CD14-positive monocyte (primary cell): Measurements from ENCODE around the gene TBX19. TPM values are rescaled to one million over a fixed set of nuclear protein-coding genes. Genes with fewer than 3 reads are reported as not detected.

ENCODE experiments used
- DNase-seq, 3 donors: peaks; one replicate each; pipeline ENCODE4 v3.0.0-alpha.2; 2011 to 2022
- H2AFZ ChIP-seq: 2 replicates; pipeline ENCODE4 v1.6.0; 2012; ENCODE audit warnings: mild to moderate bottlenecking, low read depth, low read length, inconsistent platforms; ENCODE audit not compliant: insufficient read depth, poor library complexity, severe bottlenecking
- H3K27ac ChIP-seq, 2 donors: 1 replicate in 1 of 2; 2 replicates in 1 of 2; pipeline ENCODE4 v1.5.1; 2012 to 2013; ENCODE audit warnings: low read length in 2 of 2, control low read depth in 1 of 2, inconsistent platforms in 1 of 2, low read depth in 1 of 2, mild to moderate bottlenecking in 1 of 2
- H3K27me3 ChIP-seq, 2 donors: one replicate each; pipeline versions ENCODE4 v1.6.0 to v1.6.1; 2011 to 2013; ENCODE audit warnings: low read length in 2 of 2; ENCODE audit not compliant: control insufficient read depth in 2 of 2, insufficient read depth in 2 of 2
- H3K36me3 ChIP-seq, 2 donors: replicated peaks in 1 of 2; 1 replicate in 1 of 2; 2 replicates in 1 of 2; pipeline versions ENCODE4 v1.5.1 to v1.6.1; 2012 to 2013; ENCODE audit warnings: low read length in 2 of 2, control low read depth in 1 of 2, inconsistent platforms in 1 of 2, mild to moderate bottlenecking in 1 of 2; ENCODE audit not compliant: insufficient read depth in 2 of 2, control insufficient read depth in 1 of 2
- H3K4me1 ChIP-seq, 2 donors: 1 replicate in 1 of 2; 2 replicates in 1 of 2; pipeline versions ENCODE4 v1.5.1 to v1.6.1; 2012 to 2013; ENCODE audit warnings: low read length in 2 of 2, control low read depth in 1 of 2, inconsistent platforms in 1 of 2, mild to moderate bottlenecking in 1 of 2, moderate library complexity in 1 of 2; ENCODE audit not compliant: insufficient read depth in 2 of 2, control insufficient read depth in 1 of 2
- H3K4me2 ChIP-seq: replicated peaks from 2 replicates; pipeline ENCODE3; 2012; ENCODE audit warnings: low read length, moderate library complexity, mild to moderate bottlenecking; ENCODE audit not compliant: poor library complexity, severe bottlenecking; ENCODE audit errors: extremely low read depth
- H3K4me3 ChIP-seq, 3 experiments: fragments of 200-600 bp in 1 of 3; sonication (generic) in 1 of 3; replicated peaks in 1 of 3; 1 replicate in 2 of 3; 2 replicates in 1 of 3; pipeline ENCODE4 v1.5.1; 2011 to 2013; ENCODE audit warnings: low read length in 3 of 3, mild to moderate bottlenecking in 3 of 3, control low read depth in 2 of 3, low read depth in 2 of 3, inconsistent platforms in 1 of 3, moderate library complexity in 1 of 3
- H3K79me2 ChIP-seq: 2 replicates; pipeline ENCODE4 v1.6.0; 2012; ENCODE audit warnings: mild to moderate bottlenecking, control low read depth, inconsistent platforms, low read length, moderate library complexity; ENCODE audit not compliant: insufficient read depth
- H3K9ac ChIP-seq: 2 replicates; pipeline ENCODE4 v1.6.0; 2017; ENCODE audit warnings: low read length, mild to moderate bottlenecking; ENCODE audit not compliant: insufficient read depth, poor library complexity, severe bottlenecking
- H3K9me3 ChIP-seq, 2 donors: replicated peaks in 1 of 2; 1 replicate in 1 of 2; 2 replicates in 1 of 2; pipeline versions ENCODE4 v1.5.1 to v1.6.1; 2012 to 2013; ENCODE audit warnings: low read length in 2 of 2, control low read depth in 1 of 2; ENCODE audit not compliant: control insufficient read depth in 1 of 2, insufficient read depth in 1 of 2
- H4K20me1 ChIP-seq: 2 replicates; pipeline ENCODE4 v1.6.0; 2012; ENCODE audit warnings: mild to moderate bottlenecking, low read length, control low read depth, moderate library complexity; ENCODE audit not compliant: insufficient read depth
- H3K27ac Mint-ChIP-seq, 7 donors: one replicate each; pipeline ENCODE4 v1.8.0; 2020; ENCODE audit warnings: mild to moderate bottlenecking in 7 of 7, mixed read lengths in 7 of 7, moderate library complexity in 6 of 7, inconsistent platforms in 2 of 7
- H3K27me3 Mint-ChIP-seq, 3 donors: one replicate each; pipeline ENCODE4 v1.8.0; 2021 to 2022; ENCODE audit warnings: low read depth in 3 of 3, mild to moderate bottlenecking in 3 of 3, mixed read lengths in 3 of 3, moderate library complexity in 3 of 3, inconsistent platforms in 1 of 3
- H3K36me3 Mint-ChIP-seq, 2 donors: one replicate each; pipeline ENCODE4 v1.8.0; 2020; ENCODE audit warnings: mixed read lengths in 2 of 2, inconsistent platforms in 1 of 2, mild to moderate bottlenecking in 1 of 2
- H3K4me1 Mint-ChIP-seq: one replicate; pipeline ENCODE4 v1.8.0; 2020; ENCODE audit warnings: mild to moderate bottlenecking, mixed read lengths
- H3K4me3 Mint-ChIP-seq, 2 donors: one replicate each; pipeline ENCODE4 v1.8.0; 2020; ENCODE audit warnings: mild to moderate bottlenecking in 2 of 2, mixed read lengths in 2 of 2, moderate library complexity in 1 of 2
- H3K9me3 Mint-ChIP-seq, 7 donors: one replicate each; pipeline ENCODE4 v1.8.0; 2020 to 2022; ENCODE audit warnings: mixed read lengths in 7 of 7, mild to moderate bottlenecking in 6 of 7, moderate library complexity in 6 of 7, inconsistent platforms in 2 of 7
- CTCF ChIP-seq: fragments of 200-600 bp; IDR thresholded peaks from one replicate; pipeline ENCODE4 v1.8.0; 2022; ENCODE audit warnings: antibody characterized with exemption, mild to moderate bottlenecking
- WGBS: methylation state at CpG from one replicate; pipeline ENCODE4 v1.1.5; 2013; ENCODE audit warnings: missing lambda C conversion rate; ENCODE audit not compliant: insufficient coverage; 5-methylcytosine and 5-hydroxymethylcytosine counted together
- intact Hi-C, 2 donors: fragments of 100-400 bp; cut with micrococcal nuclease; formaldehyde crosslinking; loops; one replicate each; pipeline versions ENCODE4 v1.15.0 to v1.15.1; 2023
- polyA plus RNA-seq, 3 donors: library from polyadenylated mRNA; depleted of rRNA in 1 of 3; unstranded in 2 of 3; stranded (reverse) in 1 of 3; fragments of 300-500 nt in 2 of 3; fragments of >200 nt in 1 of 3; fragmentation: Illumina TruSeq in 2 of 3; gene quantifications; 1 replicate in 2 of 3; 2 replicates in 1 of 3; pipeline ENCODE4 v1.2.3, GENCODE V29; 2012 to 2021

Gene TBX19
- polyA plus RNA-seq, 3 donors = 0.65 to 7.6 (median 1.6) TPM

DNA sequence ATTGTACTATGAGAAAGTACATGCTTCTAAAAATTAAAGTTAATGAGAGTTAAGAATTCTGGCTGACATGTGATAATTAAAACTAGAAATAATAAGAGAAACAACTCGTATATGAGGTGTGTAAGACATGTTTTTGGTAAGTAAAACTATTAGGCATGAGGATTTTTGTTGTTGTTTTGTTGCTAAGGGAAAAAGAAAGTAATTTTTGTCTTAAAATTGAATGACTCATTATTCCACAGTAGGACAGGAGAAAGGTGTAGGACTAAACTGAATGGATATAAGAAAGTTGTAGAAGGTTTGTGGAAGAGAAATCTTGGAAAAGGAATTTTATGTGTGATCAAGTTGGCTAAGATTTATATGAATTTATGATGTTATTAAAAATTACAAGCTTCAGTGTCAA is 54.8 kb downstream of the TBX19 start:
- TF ChIP-seq CTCF = no peak
- intact Hi-C loops = no loop called here
- H3K27ac ChIP-seq = no peak overlapping the region
- DNase-seq = no peak
- H3K9ac ChIP-seq = no peak overlapping the region
- H3K4me3 ChIP-seq = no peak overlapping the region
- no peaks in the 10 kb centered on the region for H3K4me1 ChIP-seq
- no peaks in the 10 kb centered on the region for H3K36me3 ChIP-seq
- no peaks in the 10 kb centered on the region for H3K27me3 ChIP-seq
- no peaks in the 10 kb centered on the region for H3K9me3 ChIP-seq
- Mint-ChIP-seq H3K4me1 (peaks cover 2% of the 10 kb centered on the region), H3K4me3 (no peak overlapping the region), H3K9me3 (peaks cover 5 to 21% (median 11%) of the 10 kb centered on the region in 7 donors), H3K36me3 (no peaks in the 10 kb centered on the region), H3K27me3 (peaks cover 0 to 4% (median 1%) of the 10 kb centered on the region in 3 donors), H3K27ac (no peak overlapping the region)
- H2AFZ ChIP-seq = no peak overlapping the region
- no CpG with 5 or more reads among the region's 1 CpG for WGBS
- no peaks in the 10 kb centered on the region for H4K20me1 ChIP-seq
- no peak overlapping the region for H3K4me2 ChIP-seq
- no peaks in the 10 kb centered on the region for H3K79me2 ChIP-seq

DNA sequence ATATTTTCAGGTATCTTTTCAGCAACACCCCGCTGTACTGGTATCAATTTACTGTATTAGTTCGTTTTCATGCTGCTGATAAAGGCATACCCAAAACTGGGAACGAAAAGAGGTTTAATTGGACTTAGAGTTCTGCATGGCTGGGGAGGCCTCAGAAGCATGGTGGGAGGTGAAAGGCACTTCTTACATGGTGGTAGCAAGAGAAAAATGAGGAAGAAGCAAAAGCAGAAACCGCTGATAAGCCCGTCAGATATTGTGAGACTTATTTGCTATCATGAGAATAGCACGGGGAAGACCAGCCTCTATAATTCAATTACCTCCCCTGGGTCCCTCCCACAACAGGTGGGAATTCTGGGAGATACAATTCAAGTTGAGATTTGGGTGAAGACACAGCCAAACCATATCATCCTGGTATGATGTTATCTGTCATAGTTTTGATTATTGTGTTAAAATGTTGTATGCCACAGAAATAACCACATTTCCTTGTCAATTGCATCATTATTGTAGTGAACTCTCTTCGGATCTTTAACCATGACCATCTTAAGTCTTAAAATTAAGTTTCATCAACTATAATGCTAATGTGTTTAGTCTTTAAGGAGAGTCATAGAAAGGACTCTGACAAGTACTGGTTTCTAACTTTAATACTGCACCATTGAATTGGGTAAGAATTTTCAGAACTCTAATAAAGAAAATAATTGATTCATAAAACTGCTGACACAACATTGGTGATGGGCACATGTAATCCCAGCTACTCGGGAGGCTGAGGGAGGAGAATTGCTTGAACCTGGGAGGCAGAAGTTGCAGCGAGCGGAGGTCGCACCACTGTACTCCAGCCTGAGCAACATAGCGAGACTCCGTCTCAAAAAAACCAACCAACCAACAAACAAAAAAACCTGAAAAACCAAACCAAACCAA is 58.2 kb downstream of the TBX19 start:
- intact Hi-C loops = no loop called here
- H3K9me3 Mint-ChIP-seq = peaks cover 8 to 21% (median 12%) of the 10 kb centered on the region in 7 donors
- Histone ChIP-seq H3K9me3 (no peaks in the 10 kb centered on the region), H3K27me3 (no peaks in the 10 kb centered on the region), H3K4me3 (no peak overlapping the region), H3K9ac (no peak overlapping the region), H2AFZ (no peak overlapping the region), H3K27ac (no peak overlapping the region), H3K79me2 (no peaks in the 10 kb centered on the region), H4K20me1 (no peaks in the 10 kb centered on the region), H3K36me3 (no peaks in the 10 kb centered on the region), H3K4me1 (peaks cover 7 to 8% of the 10 kb centered on the region in 2 donors), H3K4me2 (no peak overlapping the region)
- no peak overlapping the region for H3K27ac Mint-ChIP-seq
- H3K4me1 Mint-ChIP-seq = peaks cover 19% of the 10 kb centered on the region
- DNase-seq = no peak
- 95% methylated on average over 3 of the region's 13 CpGs for WGBS
- H3K4me3 Mint-ChIP-seq = no peak overlapping the region
- no peak for TF ChIP-seq CTCF
- H3K27me3 Mint-ChIP-seq = peaks cover 0 to 4% (median 3%) of the 10 kb centered on the region in 3 donors
- no peaks in the 10 kb centered on the region for H3K36me3 Mint-ChIP-seq
